K562 (cell line): Measurements from ENCODE around the gene CALCOCO2.

ENCODE experiments used
- BHLHE40 ChIP-seq: IDR thresholded peaks from 2 replicates; pipeline ENCODE4 v1.6.1; 2011; ENCODE audit warnings: low read length, improper control_type of control experiment
- CBX1 ChIP-seq: sonication (generic); IDR thresholded peaks from 2 replicates; pipeline ENCODE4 v1.6.1; 2016; ENCODE audit warnings: antibody characterized with exemption, low read depth, mild to moderate bottlenecking
- CTCF ChIP-seq, 3 experiments: IDR thresholded peaks in 2 of 3; conservative IDR thresholded peaks in 1 of 3; 2 replicates each; pipeline ENCODE4 v1.5.1; 2011 to 2012; ENCODE audit warnings: low read length in 3 of 3, mild to moderate bottlenecking in 3 of 3, control low read depth in 2 of 3, improper control_type of control experiment in 1 of 3, inconsistent platforms in 1 of 3, low read depth in 1 of 3, mixed read lengths in 1 of 3, moderate library complexity in 1 of 3; ENCODE audit not compliant: insufficient read depth in 2 of 3
- JUNB ChIP-seq: fragments of 450-650 bp; formaldehyde crosslinking; conservative IDR thresholded peaks from 2 replicates; pipeline ENCODE4 v1.4.0; 2020; ENCODE audit warnings: mild to moderate bottlenecking
- SMC3 ChIP-seq: conservative IDR thresholded peaks from 2 replicates; pipeline ENCODE4 v1.6.1; 2011; ENCODE audit warnings: low read depth, low read length, improper control_type of control experiment; ENCODE audit not compliant: insufficient read depth
- ZNF174 ChIP-seq: fragments of 250-450 bp; sonication (Bioruptor Pico); IDR thresholded peaks from 2 replicates; pipeline ENCODE4 v1.4.0; 2020; ENCODE audit warnings: mild to moderate bottlenecking

- TF ChIP-seq SMC3: no peak
- TF ChIP-seq CTCF (IDR thresholded peaks at IDR 0.05 in 2 of 3, conservative IDR thresholded peaks at IDR 0.05 in 1 of 3; ENCODE audit: insufficient read depth in 2 of 3, low read depth in 1 of 3, low read length in 3 of 3): no peak
- no peak for TF ChIP-seq JUNB (CRISPR knock-in tag)
- no peak for TF ChIP-seq ZNF174
- TF ChIP-seq BHLHE40: no peak
- TF ChIP-seq CBX1: no peak
Observed at GRCh38 chr17:48907713-48908046, 76.8 kb downstream of the CALCOCO2 start.
